HL-60/S4 (cell line): ENCODE measurements around the gene SYCN.

Experiments used
- in situ Hi-C: fragments of 300-500 bp; cut with MboI; formaldehyde crosslinking; loops from 2 replicates; pipeline ENCODE4 v1.14.3; 2022; ENCODE audit warnings: low sequenced_read_pairs

SYCN gene

DNA sequence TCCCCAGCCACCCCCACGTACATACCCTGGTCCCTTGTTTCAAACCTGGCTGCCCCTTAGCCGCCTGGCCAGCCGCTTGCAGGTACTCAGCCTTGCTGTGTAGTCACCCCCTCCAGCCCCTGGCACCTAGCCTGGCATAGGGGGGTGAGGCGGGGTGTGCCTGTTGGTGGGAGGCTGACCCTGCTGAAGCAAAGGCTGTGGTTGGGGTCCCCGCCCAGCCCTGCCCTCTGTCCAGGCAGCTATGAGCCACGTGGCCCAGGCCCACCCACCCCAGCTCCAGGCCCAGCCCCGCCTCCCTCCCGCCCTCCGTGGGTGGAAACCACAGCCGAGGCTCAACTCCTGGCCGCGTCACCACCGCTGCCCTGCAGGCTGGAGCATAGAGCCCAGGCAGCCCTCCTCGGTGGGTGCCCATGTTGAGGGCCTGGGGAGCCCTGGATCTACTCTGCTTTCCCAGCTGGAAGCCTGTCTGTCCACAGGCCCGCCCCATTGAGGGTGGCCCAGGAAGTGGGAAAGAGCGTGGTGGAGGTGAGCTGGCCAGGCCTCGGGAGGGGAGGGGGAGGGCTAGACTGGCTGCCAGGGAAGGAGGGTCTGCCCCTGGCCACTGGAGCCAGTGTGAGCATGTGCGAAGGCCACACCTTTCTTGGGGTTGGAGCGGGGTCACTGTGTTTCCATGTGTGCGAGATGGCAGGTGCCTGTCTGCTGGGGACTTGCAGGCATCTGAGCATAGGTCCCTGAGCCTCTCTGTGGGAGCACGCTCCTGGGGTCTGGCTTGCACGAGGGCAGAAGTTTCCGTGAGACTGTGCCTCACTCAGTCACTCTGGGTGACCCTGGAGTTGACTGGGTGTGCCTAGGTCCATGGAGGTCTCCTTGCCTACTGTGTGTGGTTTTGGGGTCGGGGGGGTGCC, 47.5 kb downstream of the SYCN start:
- in situ Hi-C loops: no loop called here

DNA sequence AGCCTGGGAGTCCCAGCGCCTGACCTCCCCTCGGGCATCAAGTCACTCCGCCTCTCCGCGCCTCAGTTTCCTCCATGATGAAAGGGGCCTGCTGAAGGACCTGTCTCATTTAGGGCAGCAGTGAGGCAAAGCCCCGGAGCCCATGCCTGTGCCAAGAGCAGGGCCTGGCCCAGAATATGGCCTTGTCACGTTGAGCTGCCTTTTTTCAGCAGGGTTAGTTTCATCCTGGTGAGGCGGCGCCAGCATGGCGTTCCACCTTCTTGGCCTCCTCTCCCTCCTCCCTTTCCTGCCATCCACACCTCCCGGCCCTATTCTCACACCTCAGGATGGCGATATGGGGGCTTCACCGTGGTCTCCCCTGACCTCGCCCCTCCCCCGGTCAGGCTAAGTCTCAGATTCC, 48.3 kb downstream of the SYCN start:
- in situ Hi-C loops: no loop called here

DNA sequence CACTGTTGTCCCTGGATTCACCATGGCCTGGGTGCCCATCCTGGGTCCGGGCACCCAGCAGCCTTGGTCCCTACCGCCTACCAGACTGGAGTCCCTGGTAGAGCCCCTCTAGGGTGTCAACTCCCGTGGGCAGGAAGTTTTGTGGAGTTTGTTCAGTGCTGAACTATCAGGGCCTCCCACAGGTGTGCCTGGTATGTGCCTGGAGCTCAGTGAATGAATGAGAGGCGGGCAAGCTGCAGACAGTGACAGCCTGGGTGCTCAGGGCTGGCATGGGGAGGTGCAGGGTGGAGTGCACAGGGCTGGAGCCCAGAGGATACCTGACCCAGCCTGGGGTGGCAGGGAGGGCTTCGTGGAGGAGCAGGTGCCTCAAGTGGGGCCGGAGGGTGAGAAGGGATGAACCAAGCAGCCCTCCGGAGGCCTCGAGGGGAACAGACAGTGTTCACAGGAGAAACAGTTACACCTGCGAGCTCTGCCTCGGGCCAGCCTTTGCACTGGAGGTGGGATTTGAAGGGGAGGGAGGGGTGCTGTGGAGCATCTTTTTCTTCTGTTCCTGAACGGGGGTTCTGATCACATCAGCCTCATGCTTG, 48.9 kb downstream of the SYCN start:
- in situ Hi-C loops: no loop called here

DNA sequence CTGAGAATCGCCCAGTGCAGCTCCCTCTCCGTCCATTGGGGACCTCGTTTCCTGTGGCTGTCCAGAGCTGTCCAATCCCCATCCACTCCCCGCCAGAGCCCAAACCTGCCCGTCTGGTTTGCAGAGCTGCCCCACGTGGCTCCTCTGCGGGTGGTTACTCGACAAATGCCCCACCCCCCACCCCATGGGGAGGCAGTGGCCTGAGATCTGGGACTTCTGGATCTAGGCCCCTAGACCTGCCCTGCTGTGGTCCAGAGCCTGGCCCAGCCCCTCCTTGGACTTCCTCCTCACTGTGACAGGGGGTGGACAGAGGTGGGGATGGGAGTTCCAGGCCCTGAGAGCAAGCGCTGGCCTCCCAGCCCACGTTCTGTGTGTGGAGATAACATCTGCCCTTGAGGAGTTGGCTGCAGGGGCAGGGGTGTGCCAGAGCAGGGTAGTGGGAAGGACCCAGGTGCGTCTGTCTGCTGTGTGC, 49.4 kb downstream of the SYCN start:
- in situ Hi-C loops: no loop called here

DNA sequence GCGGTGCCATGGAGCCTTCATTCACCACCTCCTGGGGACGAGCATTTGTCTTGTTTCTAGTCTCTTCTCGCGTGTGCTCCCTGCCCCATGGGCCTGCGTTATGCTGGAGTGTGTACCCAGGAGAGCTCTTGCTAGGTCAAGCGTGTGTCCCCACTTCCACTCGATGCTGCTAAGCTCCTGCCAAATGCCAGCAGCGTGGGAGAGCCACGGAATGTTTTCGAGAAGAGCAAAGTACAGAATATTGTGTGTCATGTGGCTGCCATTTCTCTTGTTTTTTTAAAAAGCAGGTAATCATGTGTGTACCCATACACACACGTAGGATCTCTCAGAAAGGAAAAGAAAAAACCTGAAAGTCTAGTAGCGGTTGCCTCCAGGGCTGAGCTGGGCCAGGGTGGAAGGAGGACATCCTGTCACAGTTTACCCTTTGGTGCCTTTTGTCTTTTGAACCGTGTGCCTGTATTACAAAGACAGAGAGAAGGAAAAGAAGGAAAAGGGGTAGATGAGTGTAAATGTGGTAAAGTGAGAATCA, 49.9 kb downstream of the SYCN start:
- in situ Hi-C loops: no loop called here
